ENCODE measurements around the gene SLC25A53.
"Not testable (repeated sequence)": the region's sequence is repeated elsewhere in the genome, so short reads cannot be mapped to it uniquely, and the experiment has no call there.

The SLC25A53 gene

DNA sequence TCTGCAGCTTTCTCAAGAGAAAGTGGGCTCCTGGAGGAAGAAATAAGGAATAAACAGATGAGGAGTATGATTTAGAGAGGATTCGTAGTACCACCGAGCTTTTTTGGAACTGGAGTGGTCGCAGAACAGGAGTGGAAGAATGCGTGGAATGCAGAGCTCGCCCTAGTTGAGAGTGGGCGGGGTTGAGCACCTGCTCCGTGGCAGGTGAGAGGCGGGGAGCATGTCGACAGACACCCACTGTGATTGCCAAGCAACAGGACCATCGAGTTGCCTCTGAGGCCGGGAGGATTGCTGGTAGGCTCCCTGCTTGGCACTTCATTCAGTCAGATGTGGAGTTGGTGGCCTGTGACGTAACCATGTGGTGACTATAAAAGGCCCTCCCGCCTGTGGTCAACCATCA lies 101.9 kb downstream of the SLC25A53 start:
- DNase-seq (ENCODE audit: low spot score), result not testable (repeated sequence)
